GM18499 (cell line): Measurements from ENCODE around the gene EFNA3.
A peak's percentile ranks its signal among the peaks of the same experiment; 100 is the strongest.

Source experiments
- ATAC-seq: cut with Tn5 transposase; IDR thresholded peaks from one replicate; pipeline ENCODE4 v1.9.1; 2021; ENCODE audit warnings: moderate number of reproducible peaks; ENCODE audit not compliant: insufficient read depth, unreplicated experiment

Gene EFNA3

DNA sequence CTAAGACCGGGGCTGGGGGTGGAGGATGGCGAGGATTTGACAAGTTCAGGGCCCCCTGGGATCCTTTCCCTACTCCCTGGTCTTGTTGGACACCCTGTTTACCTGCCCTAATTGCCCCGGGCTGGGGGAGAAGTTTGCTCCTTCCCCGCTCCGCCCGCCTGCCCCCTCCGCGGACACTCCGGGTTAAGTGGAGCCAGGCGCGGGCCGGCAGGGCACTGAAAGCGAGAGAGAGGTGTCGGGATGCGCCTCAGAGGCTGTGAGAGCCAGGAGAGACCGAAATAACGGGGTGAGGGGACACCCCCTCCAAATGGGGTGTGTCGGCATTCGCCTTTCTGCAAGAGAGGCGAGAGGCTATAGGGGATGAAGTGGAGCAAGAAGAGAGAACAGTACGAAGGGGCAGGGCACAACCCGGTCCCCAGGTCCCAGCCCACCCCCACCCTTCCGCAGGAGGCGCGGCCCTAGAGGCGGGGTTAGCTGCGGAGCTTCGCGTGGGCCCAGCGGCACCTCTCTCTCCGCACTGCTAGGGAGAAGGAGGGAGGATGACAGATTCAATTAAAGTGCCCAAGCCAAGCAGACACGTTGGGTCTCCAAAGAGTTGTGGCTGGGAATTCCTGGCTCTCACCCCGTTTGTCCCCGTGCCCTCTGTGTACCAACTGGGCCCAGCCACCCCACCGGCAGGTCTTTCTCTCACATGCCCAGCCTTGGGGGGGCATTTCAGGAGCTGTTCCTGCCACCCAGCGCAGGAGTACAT is 3.8 kb downstream of the EFNA3 start:
- ATAC-seq, result no peak

DNA sequence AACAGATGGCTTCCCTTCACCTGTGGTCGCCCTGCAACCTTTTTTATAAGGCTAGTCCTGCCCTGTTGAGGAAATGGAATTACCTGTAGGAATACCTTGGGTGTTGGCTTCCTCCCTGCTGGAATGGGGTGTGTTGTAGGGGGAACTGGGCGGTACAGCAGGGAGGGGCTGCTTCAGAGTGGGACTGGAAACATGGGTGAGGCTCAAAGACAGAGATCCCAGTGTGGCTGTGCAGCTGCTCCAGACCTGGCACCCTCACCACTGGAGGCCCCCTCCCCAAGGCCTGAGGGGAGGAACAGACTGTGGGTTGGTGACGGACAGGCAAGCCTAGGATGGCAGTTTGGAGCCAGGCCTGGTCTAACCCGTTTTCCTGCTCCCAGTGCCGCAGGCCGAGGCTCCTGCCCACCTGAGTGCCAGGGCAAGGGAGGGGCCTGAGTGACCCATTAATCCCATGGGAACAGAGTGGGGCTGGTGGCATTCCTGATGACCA is 4.5 kb downstream of the EFNA3 start:
- ATAC-seq, result no peak

DNA sequence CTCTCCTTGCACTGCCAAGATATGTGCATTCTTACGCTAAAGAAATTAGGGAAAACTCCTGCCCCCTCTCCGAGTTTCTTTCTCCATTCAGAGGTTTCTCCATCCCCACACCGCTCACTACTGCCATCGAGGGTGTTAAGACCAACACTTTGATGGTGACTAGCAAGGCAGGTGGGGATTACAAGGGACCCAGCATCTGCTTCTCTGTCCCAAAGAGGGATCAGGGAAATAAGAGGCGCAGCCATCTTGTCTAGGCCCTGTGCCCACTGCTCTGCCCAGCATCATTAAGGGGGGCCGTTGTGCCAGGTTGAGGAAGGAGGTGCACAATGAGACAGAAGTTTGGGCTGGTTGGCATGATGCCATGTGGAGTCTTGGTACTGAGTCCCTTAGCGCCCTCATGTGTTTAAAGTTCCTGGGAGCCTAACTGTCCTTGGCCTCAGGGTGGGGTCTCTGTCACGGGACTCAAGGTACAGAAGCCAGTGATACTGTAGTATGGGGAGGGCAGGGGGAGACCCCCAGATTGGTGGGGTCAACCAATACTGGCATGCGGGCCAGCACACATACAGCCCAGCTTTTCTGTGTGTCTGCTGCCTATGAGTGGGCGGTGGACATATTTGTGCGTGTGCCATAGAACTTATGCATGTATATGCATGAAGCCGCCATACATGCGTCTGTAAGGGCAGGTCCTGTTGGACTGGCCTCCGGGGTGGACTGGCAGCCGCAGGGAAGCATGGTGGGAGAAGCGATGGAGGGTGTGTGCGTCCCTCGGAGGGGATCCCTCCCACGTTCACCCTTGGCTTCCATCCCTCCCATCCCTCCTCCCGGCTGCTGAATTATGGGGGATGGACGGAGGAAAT is 5.5 kb downstream of the EFNA3 start:
- ATAC-seq, result no peak

GRCh38 chr1:155084722-155085503 is 6.3 kb downstream of the EFNA3 start:
- peak; percentile 45 for ATAC-seq

DNA sequence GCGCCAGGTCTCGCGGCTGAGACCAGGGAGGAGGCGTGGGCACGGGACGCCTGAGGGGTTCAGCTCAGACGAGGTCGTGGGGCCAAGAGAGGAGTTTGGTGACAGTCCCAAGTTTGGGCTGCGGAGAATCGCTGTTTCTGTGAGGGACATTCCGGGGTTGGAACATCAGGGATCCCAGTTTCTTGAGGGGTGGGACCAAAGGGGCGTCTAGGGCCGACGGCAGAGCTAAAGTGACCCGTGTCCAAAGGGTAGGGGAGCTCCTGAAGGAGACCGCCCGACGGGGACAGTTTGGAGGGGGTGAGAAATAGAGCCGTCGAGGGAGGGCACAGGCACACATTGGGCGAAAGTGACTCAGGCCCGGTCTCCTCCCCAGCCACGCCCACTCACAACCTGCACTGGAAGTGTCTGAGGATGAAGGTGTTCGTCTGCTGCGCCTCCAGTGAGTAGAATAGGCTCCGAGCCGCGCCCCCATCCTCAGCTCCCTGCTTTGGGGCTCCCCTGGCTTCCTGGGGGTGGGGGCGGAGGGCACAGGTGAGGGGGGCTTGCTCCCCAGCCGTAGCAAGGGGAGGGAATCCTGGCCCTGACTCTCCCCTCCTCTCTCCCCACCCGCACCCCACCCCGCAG is 7.0 kb downstream of the EFNA3 start:
- no peak for ATAC-seq

- ATAC-seq, result no peak
These were observed 7.6 kb downstream of the EFNA3 start for GRCh38 chr1:155086128-155086741.

DNA sequence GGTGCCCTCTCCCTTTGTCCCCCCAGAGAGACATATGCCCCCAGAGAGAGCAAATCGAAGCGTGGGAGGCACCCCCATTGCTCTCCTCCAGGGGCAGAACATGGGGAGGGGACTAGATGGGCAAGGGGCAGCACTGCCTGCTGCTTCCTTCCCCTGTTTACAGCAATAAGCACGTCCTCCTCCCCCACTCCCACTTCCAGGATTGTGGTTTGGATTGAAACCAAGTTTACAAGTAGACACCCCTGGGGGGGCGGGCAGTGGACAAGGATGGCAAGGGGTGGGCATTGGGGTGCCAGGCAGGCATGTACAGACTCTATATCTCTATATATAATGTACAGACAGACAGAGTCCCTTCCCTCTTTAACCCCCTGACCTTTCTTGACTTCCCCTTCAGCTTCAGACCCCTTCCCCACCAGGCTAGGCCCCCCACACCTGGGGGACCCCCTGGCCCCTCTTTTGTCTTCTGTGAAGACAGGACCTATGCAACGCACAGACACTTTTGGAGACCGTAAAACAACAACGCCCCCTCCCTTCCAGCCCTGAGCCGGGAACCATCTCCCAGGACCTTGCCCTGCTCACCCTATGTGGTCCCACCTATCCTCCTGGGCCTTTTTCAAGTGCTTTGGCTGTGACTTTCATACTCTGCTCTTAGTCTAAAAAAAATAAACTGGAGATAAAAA is 8.4 kb downstream of the EFNA3 start:
- no peak for ATAC-seq

DNA sequence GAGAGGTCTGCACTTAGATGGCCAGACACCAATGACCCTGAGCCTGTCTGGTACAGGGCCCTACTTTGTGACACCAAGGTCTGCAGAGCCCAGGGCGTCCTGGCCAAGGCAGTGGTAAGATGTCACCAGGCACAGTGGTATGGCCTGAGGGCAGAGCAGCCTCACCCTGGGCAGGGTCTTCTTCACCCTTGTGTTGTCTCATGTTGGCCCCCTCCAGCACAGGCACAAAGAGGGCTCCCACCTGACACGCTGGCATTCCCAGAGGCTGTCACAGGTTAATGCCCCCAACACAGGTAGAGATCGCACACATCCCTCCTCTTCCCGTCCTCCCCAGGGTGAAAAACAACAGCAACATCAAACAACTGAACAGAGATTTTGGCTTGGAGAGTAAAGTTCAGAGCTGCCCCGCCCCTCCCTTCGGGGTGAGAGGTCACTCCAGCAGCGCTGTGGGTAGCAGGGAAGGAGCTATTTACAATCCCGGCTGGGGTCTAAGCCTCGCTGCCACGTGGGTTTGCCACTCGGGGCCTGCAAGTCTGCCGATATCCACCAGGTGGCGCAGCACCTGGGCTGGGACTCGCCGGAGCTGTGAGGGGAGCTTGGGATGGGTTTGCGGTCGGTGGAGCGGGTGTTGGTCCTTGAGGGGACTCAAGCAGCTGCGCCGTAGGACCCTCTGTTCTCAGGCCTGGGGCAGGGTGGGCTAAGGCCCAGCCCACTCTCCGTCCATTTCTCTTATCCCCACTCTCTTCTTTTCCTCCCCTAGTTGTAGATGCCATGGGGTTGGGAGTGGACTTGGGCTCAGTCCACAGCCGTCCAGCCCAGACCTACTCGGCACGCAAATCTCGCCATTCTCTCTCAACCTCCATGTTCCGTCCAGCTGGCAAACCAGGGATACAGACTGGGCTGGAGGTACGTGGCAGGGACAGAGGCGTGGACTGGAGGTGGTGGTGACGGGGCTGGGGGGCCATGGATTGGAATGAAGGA is 12.7 kb downstream of the EFNA3 start:
- ATAC-seq, result no peak

DNA sequence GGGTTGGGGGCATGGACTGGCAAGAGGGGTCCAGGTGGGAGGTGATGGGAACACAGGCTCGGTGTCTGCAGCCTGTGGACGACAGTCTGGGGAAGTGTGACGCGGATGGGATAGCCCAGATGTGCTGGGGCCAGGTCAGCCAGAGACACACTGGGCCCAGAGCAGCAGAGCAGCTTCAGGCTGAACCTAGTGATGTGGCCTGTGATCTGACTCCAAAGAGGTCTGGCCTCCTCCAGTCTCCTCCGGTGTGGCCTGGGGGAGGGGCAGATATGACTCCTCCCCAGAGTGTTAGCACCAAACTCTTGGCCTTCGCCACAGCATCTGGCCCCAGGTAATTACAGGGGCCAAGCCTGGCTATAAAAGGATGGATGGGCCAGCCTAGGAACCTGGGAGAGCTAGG is 13.5 kb downstream of the EFNA3 start:
- no peak for ATAC-seq

DNA sequence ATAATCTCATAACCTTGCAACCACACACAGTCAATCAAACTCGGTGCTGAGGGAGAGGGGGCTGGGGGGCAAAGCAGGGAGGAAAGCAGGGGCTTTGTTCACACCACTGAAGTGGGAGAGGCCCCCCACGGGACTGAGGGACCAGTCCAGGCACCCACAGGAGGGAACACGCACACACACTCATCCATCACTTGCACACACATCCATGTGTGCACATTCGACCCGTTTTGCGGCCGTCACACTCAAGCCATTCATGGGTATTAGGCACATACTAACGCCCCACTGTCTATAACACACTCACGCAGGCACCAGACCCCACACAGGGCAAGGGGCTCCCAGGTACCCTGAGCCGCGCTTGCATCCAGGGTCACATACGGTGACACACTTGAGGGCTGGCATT is 14.0 kb downstream of the EFNA3 start:
- no peak for ATAC-seq

DNA sequence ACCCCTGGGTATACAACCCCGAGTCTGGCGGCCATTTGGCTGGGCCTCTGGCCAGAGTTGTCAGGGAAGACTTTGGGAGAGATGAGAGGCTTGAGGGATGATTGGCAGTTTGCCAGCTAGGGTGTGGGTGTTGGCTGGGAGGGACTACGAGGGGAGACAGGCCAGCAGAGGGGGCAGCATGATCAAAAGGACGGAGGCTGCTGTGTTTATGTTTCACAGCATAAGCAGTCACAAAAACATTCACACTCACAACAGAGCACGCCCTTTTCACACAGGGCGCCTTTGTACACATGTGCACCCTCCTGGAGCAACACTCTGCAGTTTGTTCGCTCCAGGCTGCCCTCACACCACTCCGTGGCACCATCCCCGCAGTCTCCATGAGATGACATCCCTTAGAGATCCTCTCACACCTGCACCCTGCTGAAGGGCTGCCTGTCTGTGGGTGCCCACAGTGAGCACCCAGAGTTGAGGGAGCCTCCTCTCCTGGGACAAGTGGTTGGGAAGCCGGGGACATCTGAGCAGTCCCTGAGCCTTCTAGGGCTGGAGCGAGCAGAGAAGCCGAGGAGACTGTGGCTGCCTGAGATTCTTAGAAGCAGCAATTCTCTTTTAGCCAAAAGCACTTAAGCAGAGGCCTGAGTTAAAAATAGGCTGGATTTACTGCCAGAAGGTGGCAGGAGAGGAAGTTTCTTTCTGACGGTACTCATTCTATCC is 15.4 kb downstream of the EFNA3 start:
- no peak for ATAC-seq

- ATAC-seq, result no peak
These were observed 15.9 kb downstream of the EFNA3 start for GRCh38 chr1:155094622-155094948.

DNA sequence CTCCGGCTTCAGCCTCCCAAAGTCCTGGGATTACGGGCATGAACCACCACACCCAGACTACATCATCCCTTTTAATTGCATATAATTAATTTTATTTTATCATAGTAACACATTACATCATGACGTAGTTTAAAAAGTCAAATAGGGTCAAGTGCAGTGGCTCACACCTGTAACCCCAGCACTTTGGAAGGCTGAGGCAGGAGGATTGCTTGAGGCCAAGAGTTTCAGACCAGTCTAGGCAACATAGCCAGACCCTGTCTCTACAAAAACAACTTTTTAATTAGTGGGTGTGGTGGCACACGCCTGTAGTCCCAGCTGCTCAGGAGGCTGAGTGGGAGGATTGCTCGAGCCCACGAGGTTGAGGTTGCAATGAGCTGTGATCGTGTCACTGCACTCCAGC is 20.7 kb downstream of the EFNA3 start:
- ATAC-seq, result no peak

- ATAC-seq, result no peak
These were observed 24.7 kb downstream of the EFNA3 start for GRCh38 chr1:155103325-155103724.

GRCh38 chr1:155104605-155105534 is 26.2 kb downstream of the EFNA3 start:
- no peak for ATAC-seq

GRCh38 chr1:155105604-155106011 is 27.0 kb downstream of the EFNA3 start:
- no peak for ATAC-seq

DNA sequence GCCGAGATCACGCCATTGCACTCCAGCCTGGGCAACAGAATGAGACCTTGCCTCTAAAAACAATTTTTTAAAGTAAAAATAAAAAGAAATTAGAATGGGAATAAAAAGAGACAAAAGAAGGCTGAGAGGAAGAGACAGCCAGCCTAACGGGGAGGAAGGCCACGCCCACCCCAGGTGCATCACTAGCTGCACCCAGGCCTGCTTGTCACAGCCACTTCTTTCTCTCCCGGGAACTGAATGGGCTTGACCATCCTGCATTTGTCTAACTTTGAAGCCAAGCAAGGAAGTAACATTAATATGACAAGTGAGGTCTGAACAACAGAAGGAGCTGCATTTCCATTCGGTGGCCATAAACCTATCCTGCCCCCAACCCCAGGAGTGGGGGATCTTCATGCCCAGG is 28.2 kb downstream of the EFNA3 start:
- no peak for ATAC-seq
